HG03108 (cell line): ENCODE measurements around the gene OR6N2.

Experiments
- ATAC-seq: cut with Tn5 transposase; IDR thresholded peaks from one replicate; pipeline ENCODE4 v1.9.1; 2021; ENCODE audit warnings: moderate library complexity; ENCODE audit not compliant: unreplicated experiment

The OR6N2 gene, protein sequence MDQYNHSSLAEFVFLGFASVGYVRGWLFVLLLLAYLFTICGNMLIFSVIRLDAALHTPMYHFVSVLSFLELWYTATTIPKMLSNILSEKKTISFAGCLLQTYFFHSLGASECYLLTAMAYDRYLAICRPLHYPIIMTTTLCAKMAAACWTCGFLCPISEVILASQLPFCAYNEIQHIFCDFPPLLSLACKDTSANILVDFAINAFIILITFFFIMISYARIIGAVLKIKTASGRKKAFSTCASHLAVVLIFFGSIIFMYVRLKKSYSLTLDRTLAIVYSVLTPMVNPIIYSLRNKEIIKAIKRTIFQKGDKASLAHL

DNA sequence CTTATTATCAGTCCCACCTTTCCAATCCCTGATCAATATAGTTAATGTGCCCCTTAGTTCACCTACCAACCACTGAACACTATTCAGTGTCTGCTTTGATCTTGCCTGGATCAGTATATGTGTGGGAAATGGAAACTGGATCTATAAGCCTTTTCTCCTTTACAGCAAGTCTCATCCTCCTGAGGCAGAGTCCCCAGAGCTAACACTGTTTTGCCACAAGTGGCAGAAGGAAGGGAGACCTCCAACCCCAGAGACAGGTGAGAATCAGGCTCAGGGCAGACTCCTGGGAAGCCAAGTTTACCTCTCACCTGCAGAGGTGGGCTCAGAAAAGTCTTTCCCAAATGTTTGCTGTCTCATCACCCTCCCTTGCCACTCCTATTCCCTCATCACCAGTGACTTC, at the start of gene OR6N2:
Gene OR6N2 (minus strand): TSS at position 101 of the 400 bp plus-strand sequence. CDS start 3,569 bp downstream, outside the sequence.
- no peak for ATAC-seq

DNA sequence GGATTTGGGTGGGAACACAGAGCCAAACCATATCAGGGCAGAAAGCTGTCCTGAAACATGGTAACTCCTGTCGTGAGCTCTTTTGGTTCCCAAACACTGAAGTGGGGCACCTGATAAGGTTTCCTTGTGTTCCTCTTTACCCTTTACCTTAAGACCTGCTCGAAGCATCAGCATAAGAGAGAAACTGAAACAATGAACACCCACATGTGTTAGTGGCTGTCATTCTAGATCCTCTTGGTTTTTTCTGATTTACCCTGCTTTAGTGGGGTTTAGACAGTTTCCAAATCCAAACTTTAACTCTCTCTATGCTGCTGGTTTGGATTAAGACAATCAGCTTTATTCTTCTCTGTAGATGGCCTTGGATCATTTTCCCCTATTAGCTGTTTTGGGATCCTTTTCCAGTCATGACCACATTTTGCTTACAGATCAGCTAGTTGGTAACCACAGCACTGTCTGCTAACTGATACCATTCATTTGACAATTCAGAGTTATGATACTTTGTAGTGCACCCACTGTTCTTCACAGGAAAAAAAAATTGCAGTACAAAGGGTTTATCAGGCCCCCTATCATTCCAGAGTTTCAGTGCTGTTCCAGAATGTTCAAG, 49.2 kb upstream of the OR6N2 start:
- ATAC-seq: peak; percentile 34

DNA sequence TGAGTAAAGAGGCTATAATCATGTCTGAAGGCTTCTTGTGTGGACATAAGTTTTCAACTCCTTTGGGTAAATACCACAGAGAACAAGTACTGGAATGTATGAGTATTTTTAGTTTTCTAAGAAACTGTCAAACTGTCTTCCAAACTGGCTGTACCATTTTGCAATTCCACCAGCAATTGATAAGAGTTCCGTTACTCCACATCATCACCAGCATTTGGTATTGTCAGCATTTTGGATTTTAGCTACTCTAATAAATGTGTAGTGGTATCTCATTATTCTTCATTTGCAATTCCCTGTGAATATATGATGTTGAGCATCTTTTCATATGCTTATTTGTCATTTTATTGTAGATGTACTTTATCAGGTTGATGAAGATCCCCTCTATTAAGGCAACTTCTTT, 40.7 kb upstream of the OR6N2 start:
- no peak for ATAC-seq

DNA sequence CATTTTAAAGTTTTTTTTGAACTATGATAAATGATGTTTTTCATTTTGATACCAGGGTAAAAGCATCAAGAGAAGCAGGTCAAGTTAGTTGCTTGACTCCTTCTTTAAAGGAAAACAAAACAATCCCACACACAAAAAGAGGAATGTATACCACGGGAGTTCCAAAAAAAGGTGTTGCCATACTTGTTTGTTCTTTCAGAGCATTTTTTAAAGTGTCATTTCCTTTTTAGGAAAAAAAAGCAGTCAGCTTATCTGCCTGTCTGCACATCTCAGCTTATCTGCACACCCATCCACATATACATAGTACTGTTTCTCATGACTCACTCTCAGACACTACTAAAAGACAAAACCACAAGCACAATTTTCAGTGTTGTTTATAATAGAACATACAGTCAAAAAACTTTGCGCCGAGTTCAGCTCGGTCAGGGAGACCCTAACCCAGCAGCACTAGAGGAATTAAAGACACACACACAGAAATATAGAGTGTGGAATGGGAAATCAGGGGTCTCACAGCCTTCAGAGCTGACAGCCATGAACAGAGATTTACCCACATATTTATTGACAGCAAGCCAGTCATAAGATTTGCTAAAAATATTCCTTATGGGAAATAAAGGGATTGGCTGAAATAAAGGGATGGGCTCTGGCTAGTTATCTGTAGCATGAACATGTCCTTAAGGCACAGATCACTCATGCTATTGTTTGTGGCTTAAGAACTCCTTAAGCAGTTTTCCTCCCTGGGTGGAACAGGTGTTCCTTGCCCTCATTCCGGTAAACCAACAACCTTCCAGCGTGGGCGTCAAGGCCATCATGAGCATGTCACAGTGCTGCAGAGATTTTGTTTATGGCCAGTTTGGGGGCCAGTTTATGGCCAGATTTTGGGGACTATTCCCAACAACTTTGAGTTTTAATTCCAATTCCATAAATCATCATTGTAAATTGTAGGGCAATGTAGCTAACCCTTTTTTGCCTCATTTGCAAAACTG, 38.7 kb upstream of the OR6N2 start:
- ATAC-seq: peak; percentile 94

DNA sequence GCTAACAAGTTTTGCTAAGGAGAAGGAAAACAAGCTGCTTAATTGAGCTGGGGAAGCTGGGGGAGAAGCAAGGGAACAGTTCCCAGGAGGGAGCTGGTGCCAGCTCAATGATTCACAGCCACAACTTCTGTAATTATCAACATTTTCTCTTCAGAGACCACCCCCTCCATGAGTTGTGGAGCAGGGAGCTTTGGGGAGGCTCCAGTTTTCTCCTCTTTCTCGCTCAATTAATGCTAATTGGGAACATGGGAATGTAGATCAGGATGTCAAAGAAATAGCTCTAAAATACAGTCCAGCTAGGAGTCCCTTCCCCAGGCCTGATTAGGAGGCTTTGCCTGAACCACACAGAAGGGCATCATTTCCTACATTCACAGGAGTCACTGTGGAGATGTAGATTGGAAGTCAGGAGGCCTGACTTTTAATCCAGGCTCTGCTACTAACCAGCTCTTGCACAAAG, 38.0 kb upstream of the OR6N2 start:
- peak; percentile 11 for ATAC-seq

DNA sequence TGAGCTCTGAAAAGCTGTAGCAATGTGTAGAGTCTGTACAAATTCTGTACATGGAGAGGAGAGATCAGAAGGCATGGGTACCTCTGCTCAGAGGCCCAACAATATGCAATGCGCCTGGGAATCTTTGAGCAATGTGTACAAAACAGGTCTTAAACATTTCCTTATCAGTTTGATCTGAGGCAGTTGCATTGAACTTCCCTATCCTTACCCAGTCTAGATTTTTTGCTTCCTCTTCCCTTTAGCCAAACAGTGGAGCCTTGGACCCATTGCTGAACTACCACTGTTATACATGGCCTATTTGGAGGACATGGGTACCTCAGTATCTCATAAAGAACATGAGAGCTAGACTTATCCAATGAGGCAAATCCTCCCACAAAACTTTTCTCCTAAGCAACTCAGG, 37.6 kb upstream of the OR6N2 start:
- no peak for ATAC-seq

DNA sequence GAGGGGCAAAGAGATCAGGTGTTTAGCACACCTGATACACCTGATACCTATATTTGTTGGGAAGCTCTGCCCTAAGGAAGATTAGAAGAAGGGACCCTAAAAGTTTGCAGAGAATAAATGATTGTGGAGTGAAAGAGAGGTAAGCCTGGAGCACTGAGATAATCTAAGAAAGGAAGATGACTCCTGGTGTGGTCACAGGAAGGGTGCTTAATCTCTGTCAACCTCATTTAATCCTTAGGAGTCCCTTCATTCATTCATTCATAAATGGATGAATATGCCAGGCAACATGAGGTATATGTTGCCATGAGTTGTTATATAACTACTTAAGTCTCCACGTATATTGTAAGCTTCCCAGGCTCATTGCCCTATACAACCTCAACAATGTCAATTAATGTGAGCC, 34.0 kb upstream of the OR6N2 start:
- no peak for ATAC-seq

DNA sequence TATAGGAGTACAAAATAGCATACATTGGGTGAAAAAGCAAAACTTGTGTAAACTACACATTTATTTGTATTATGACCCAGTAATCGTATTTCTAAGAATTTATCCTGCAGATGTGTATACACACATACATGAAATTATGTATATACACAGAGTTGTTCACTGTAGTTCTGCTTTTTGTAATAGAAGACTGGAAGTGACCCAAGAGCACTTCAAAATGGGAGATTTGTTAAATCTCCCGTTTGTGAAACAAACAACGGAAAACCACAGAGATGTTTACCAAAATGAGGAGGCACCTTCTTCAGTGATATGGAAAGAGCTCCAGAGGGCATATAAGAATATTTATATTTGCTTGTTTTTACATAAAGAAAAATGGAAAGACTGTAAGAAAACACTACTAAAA, 32.2 kb upstream of the OR6N2 start:
- no peak for ATAC-seq

DNA sequence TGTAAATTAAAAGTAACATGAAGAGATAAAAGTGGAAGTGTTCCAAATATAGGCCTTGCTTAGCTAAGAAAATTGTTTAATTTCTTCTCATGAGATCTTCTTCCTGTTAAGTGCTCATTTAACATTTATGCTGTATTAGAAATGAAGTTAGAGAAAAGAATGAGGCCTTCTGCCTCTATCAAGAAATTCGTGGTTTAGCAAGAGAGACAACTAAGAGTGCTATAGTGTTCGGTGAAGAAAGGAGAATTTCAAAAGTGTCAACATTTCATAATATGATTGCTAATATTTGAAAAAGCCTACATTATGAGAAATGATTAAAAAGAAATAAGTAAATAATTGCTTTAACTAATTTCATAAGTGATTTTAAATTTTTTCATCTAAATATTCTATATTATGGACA, 31.3 kb upstream of the OR6N2 start:
- ATAC-seq: no peak

DNA sequence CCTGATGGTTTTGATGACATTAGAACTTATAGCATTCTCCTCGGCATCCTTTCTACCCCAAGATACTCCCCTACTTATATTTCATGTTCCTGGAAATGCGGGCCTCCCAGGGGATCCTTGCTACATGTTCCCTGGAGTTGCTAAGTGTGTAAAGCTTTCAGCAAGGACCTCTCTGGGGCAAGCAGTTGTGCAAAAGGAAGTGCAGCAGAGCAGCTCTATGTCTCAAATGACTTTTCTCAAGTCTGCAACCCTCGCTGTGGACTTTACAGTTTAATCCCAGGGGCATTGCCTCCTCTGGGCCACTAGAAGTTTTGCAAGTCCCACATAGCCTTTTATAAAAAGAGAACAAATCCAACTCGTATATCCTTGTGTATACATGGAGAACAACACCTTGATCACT, 29.3 kb upstream of the OR6N2 start:
- ATAC-seq: no peak

DNA sequence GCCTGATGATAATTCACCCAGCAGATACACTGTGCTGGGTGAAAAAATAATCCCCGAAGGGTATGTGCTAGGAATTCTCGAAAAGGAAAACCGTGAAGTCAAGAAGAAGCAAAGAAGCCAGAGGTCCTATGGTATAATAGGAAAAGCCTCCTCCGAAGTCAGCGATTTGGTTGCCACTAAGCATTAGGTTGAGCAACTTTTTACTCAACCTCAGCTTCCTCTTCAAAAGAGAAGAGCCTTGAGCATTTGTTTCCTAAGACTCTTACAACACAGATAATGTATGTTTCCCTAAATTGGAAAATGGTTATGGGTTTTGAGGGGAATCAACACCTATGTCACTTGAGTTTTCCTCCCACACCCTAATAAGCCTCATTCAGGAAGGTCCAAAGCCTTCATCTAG, 28.9 kb upstream of the OR6N2 start:
- ATAC-seq: no peak

DNA sequence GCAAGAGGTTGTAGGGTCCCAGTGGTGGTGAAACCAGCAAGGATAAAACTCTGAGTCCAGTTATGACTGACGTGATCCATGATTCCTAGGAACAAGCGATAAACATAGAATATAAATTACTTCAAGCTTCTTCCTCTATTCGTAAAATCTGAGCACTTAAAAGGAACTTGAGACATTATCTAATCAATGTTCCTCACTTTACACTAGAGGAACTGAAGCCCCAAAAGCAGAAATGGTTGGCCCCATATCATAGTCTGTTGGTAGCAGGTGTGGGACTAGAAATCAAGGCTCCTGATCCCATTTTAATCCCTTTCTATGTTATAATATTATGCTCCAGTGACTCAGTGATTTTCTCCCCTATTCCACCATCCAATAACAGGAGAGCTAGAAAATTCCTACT, 28.3 kb upstream of the OR6N2 start:
- ATAC-seq: no peak

DNA sequence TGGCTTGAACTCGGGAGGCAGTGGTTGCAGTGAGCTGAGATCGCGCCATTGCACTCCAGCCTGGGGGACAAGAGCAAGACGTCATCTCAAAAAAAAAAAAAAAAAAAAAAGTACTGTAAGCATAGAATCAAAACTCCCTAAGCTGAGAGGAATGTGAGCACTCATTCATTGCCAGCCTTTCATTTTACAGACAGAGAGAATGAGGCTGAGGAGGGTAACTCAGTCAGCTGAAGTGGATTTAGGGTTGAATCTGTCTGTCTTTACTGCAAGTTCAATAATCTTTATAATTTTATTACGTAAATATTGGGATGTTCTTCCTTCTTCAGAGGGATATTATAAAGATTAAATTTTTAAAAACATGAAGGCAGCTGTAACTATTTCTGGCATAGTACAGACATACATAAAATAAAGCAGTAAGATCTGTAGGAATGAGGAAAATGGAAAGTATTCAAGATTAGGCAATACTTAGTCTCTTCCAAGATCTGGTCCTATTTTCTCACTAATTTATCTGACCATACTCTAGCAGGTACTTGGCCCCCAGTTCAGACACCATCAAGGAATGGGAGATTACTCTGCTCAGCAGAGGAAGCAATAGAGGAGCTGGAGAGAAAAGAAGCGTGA, 26.0 kb upstream of the OR6N2 start:
- no peak for ATAC-seq

DNA sequence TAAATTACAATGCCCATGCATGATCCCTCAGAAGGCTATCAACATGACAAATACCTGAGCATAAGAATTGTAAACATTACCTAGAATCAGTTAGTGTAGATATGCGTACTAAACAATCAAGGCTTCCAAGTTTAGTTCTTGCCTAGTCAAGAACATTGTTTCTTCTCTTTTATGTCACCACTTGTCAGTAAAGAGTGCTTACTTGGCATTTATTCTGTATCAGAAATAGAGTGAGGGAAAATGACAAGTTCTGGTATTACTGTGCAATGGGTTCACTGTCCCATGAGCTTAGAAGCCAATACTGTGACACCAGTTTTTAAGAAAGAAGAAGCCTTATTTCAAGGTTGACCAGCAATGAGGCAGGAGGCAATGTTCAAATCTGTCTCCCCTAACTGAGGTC, 22.7 kb upstream of the OR6N2 start:
- ATAC-seq: no peak

DNA sequence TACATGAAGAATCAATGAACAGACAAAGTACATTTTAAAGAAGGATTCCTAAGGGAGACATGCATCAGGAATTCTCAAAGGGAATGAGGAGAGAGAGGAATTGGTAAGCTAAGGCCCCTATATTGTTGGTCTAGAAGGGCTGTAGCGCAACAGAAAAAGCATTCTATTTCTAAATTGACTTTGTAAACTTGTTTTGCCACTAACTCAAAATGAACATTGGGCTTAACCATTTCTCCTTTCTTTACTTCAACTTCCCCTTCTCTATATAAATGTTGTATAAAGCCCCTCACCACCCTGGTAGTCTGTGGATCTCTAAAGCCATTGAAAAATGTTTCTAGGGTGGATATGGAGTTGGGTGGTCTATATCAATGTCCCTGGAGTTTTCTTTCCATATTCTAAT, 20.4 kb upstream of the OR6N2 start:
- ATAC-seq: no peak

DNA sequence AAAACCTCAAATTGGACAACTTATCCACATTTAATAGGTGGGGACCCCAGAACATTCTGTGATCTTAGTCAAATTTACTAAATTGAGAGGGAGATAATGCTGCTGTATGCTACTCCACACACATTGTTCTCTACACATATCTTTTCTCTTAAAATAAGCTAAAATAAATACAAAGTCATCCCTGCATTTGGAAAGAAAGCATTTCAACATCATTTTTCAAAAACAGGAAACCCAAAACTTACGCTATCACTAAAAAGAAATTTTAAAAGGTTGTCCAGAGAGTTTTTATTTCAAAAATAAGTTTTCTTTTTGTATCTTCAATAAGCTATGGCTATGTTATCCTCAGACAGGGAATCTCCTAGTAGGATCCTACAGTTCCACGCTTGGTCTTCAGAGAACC, 19.5 kb upstream of the OR6N2 start:
- ATAC-seq: no peak

DNA sequence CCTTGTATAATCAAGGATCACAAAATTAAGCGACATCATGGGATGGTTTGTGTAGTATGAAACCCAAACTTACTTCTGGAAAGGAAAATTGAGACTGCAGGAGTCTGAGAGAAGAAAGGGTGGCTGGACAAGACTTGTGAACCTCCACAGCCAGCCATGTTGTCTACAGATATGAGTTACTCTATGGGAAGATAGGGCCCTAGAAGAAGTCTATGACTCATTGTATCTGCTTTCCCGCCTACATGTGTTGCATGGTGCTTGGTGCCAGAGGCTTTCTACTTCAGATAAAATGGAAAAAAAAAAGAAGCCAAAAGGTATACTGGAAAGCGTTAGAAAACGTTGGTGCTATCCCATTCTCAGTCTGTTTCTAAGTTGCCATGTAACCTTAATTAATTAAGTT, 18.7 kb upstream of the OR6N2 start:
- no peak for ATAC-seq

DNA sequence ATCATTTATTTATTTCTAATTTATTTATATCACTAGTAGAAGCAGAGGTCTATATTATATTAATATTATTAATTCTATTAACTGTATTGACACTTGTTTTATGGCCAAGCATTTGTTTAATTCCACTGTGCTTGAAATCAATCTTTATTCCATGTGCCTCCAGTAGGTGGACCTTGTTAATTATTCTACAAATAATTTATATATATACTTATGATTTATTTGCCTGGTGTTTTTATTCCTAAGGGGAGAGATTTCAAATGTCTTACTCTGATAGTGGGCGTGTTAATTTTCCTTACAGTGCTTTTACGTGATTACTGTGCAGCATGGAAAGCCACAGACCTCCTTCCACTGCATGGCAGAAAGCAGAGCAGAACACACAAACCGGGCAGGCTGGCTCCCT, 17.5 kb upstream of the OR6N2 start:
- no peak for ATAC-seq

DNA sequence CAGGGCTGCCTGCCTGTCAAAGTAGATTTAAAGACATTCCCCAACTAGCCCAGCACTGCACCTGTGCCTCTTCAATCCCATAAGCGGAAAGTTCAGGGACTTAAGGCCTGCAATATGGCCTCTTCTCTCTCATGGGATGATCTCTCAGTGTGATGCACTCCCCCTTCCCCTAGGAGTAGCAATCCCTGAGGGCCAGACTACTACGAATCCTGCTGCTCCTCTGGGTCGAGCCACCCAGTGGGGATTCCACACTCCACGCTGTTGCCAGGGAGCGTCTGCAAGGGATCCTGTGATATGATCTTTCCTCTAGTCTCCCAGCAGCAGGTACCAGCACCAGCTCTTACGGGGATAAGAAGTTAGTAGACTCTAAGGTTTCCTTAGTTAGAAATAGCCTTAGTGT, 13.2 kb upstream of the OR6N2 start:
- ATAC-seq: no peak

DNA sequence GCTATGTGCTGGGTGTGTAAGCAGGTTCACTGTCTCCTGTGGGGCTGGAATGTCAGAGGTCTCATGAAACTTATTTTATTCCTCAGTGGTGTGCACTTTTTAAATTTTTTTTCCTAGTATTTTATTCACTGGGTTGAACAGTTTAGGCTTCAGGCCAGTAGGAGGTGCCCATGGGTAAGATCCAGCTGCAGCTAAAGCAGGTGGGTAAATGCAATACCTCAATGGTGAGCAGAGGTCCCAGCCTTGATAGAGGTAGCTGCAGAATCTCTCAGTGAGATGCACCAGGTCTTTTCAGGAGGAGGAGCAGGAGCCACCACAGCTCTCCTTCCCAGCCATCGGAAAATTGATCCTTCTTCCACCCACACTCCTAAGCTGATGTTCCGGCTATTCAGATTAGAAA, 12.6 kb upstream of the OR6N2 start:
- ATAC-seq: no peak
